ENCODE measurements around the gene BAZ2B. TPM values are rescaled to one million over a fixed set of nuclear protein-coding genes. Genes with fewer than 3 reads are reported as not detected.

The BAZ2B gene
- total RNA-seq, 1 experiment from 2014 or later = 47.6 TPM

- Histone ChIP-seq H3K36me3 (ENCODE audit: insufficient read depth, low read length, poor library complexity, severe bottlenecking) (no peaks in the 10 kb centered on the region), H3K4me1 (ENCODE audit: insufficient read depth, low read length, poor library complexity, severe bottlenecking) (no peaks in the 10 kb centered on the region), H3K27me3 (replicated peaks; ENCODE audit: insufficient read depth, low read depth, low read length, poor library complexity) (no peaks in the 10 kb centered on the region), H3K9me3 (ENCODE audit: low read depth, low read length, poor library complexity, severe bottlenecking) (no peaks in the 10 kb centered on the region), H3K27ac (ENCODE audit: low read depth, low read length, poor library complexity, severe bottlenecking) (no peak overlapping the region), H3K4me3 (ENCODE audit: low read depth, low read length, poor library complexity, severe bottlenecking) (no peak overlapping the region)
- intact Hi-C loops (cut with micrococcal nuclease; ENCODE audit: unreplicated experiment) = no loop called here
- no peak for TF ChIP-seq EZH2 (IDR thresholded peaks at IDR 0.05; ENCODE audit: borderline replicate concordance, low read depth, low read length, poor library complexity, severe bottlenecking)
- TF ChIP-seq CTCF (conservative IDR thresholded peaks at IDR 0.05; ENCODE audit: low read depth, low read length) = no peak
- BruUV-seq (replicated peaks) = no TSS peak
- ChIA-PET POLR2A (ENCODE audit: low non-redundant PET) (no interaction called here), CTCF (no interaction called here)
- DNase-seq (ENCODE audit: low spot score) = no peak
These were observed 7.1 kb upstream of the BAZ2B start for GRCh38 chr2:159623436-159623835.

- ChIA-PET POLR2A (ENCODE audit: low non-redundant PET) (no interaction called here), CTCF (no interaction called here)
- intact Hi-C loops (cut with micrococcal nuclease; ENCODE audit: unreplicated experiment) = no loop called here
- Histone ChIP-seq H3K4me1 (ENCODE audit: insufficient read depth, low read length, poor library complexity, severe bottlenecking) (peaks cover 2% of the 10 kb centered on the region), H3K9me3 (ENCODE audit: low read depth, low read length, poor library complexity, severe bottlenecking) (no peaks in the 10 kb centered on the region), H3K27me3 (replicated peaks; ENCODE audit: insufficient read depth, low read depth, low read length, poor library complexity) (no peaks in the 10 kb centered on the region), H3K36me3 (ENCODE audit: insufficient read depth, low read length, poor library complexity, severe bottlenecking) (no peaks in the 10 kb centered on the region), H3K27ac (ENCODE audit: low read depth, low read length, poor library complexity, severe bottlenecking) (no peak overlapping the region), H3K4me3 (ENCODE audit: low read depth, low read length, poor library complexity, severe bottlenecking) (no peak overlapping the region)
- no peak for DNase-seq (ENCODE audit: low spot score)
- no peak for TF ChIP-seq EZH2 (IDR thresholded peaks at IDR 0.05; ENCODE audit: borderline replicate concordance, low read depth, low read length, poor library complexity, severe bottlenecking)
- no peak for TF ChIP-seq CTCF (conservative IDR thresholded peaks at IDR 0.05; ENCODE audit: low read depth, low read length)
- BruUV-seq (replicated peaks) = no TSS peak
These were observed 6.6 kb upstream of the BAZ2B start for GRCh38 chr2:159622966-159623365.

GRCh38 chr2:159620796-159621195 lies 4.4 kb upstream of the BAZ2B start:
- intact Hi-C loops (cut with micrococcal nuclease; ENCODE audit: unreplicated experiment) = no loop called here
- Histone ChIP-seq H3K36me3 (ENCODE audit: insufficient read depth, low read length, poor library complexity, severe bottlenecking) (no peaks in the 10 kb centered on the region), H3K4me1 (ENCODE audit: insufficient read depth, low read length, poor library complexity, severe bottlenecking) (peaks cover 14% of the 10 kb centered on the region), H3K4me3 (ENCODE audit: low read depth, low read length, poor library complexity, severe bottlenecking) (no peak overlapping the region), H3K27ac (ENCODE audit: low read depth, low read length, poor library complexity, severe bottlenecking) (no peak overlapping the region), H3K27me3 (replicated peaks; ENCODE audit: insufficient read depth, low read depth, low read length, poor library complexity) (no peaks in the 10 kb centered on the region), H3K9me3 (ENCODE audit: low read depth, low read length, poor library complexity, severe bottlenecking) (no peaks in the 10 kb centered on the region)
- TF ChIP-seq EZH2 (IDR thresholded peaks at IDR 0.05; ENCODE audit: borderline replicate concordance, low read depth, low read length, poor library complexity, severe bottlenecking) (no peak), CTCF (conservative IDR thresholded peaks at IDR 0.05; ENCODE audit: low read depth, low read length) (no peak)
- DNase-seq (ENCODE audit: low spot score) = no peak
- ChIA-PET POLR2A (ENCODE audit: low non-redundant PET) (interaction anchor here (0.5 kb wide), 1 partner anchor 520 kb away, joined by 3 read pairs; no protein-coding TSS in a partner anchor), CTCF (no interaction called here)
- no TSS peak for BruUV-seq (replicated peaks)
